A673 (cell line): ENCODE data around the gene CYP51A1. TPM values are rescaled to one million over a fixed set of nuclear protein-coding genes. Genes with fewer than 3 reads are reported as not detected.

Source experiments
- BruUV-seq: library from RNA; stranded (reverse); fragments of 400-500 nt; replicated peaks from 2 replicates; lab custom pipeline; 2021; lab: Mats Ljungman, UMichigan
- CTCF ChIA-PET: fragments of 300-600 bp; sonication (Branson Sonifier 250); formaldehyde crosslinking; loops from one replicate; lab custom pipeline; 2022; ENCODE audit warnings: antibody characterized with exemption; lab: Charles Lee
- POLR2A ChIA-PET: fragments of 300-600 bp; sonication (Branson Sonifier 250); formaldehyde crosslinking; loops from one replicate; lab custom pipeline; 2022; ENCODE audit warnings: antibody characterized with exemption; ENCODE audit not compliant: low non-redundant PET; lab: Charles Lee
- DNase-seq: peaks from one replicate; pipeline ENCODE4 v3.0.0-alpha.2; 2015; ENCODE audit warnings: low spot score
- H3K27ac ChIP-seq: fragments of 200-600 bp; sonication (generic); 2 replicates; pipeline ENCODE4 v1.5.1; 2016; ENCODE audit warnings: mixed run types, low read depth, mild to moderate bottlenecking, mixed read lengths, antibody characterized with exemption, low read length; ENCODE audit not compliant: poor library complexity, severe bottlenecking
- H3K27me3 ChIP-seq: fragments of 200-600 bp; sonication (generic); replicated peaks from 2 replicates; pipeline ENCODE4 v1.6.1; 2017; ENCODE audit warnings: mixed run types, low read depth, mild to moderate bottlenecking, mixed read lengths, antibody characterized with exemption, low read length; ENCODE audit not compliant: insufficient read depth, poor library complexity
- H3K36me3 ChIP-seq: fragments of 200-600 bp; sonication (generic); 2 replicates; pipeline ENCODE4 v1.6.1; 2016; ENCODE audit warnings: mixed run types, mild to moderate bottlenecking, mixed read lengths, antibody characterized with exemption, low read length; ENCODE audit not compliant: insufficient read depth, poor library complexity, severe bottlenecking
- H3K4me1 ChIP-seq: fragments of 200-600 bp; sonication (generic); 2 replicates; pipeline ENCODE4 v1.6.1; 2017; ENCODE audit warnings: mixed run types, mild to moderate bottlenecking, mixed read lengths, antibody characterized with exemption, low read length; ENCODE audit not compliant: insufficient read depth, poor library complexity, severe bottlenecking
- H3K4me3 ChIP-seq: fragments of 200-600 bp; sonication (generic); 2 replicates; pipeline ENCODE4 v1.5.1; 2016; ENCODE audit warnings: low read depth, mixed run types, mild to moderate bottlenecking, mixed read lengths, low read length; ENCODE audit not compliant: poor library complexity, severe bottlenecking
- H3K9me3 ChIP-seq: fragments of 200-600 bp; sonication (generic); 2 replicates; pipeline ENCODE4 v1.6.1; 2016; ENCODE audit warnings: mixed run types, low read depth, mild to moderate bottlenecking, mixed read lengths, antibody characterized with exemption, low read length; ENCODE audit not compliant: poor library complexity, severe bottlenecking
- EZH2 ChIP-seq: fragments of 200-600 bp; sonication (generic); IDR thresholded peaks from 2 replicates; pipeline ENCODE4 v1.6.1; 2017; ENCODE audit warnings: borderline replicate concordance, low read depth, mild to moderate bottlenecking, mixed read lengths, antibody characterized with exemption, low read length; ENCODE audit not compliant: poor library complexity, severe bottlenecking
- intact Hi-C: fragments of 100-400 bp; cut with micrococcal nuclease; formaldehyde crosslinking; loops from one replicate; pipeline ENCODE4 v1.10.0; 2022; ENCODE audit not compliant: unreplicated experiment
- total RNA-seq: library from RNA; stranded (reverse); gene quantifications from 2 replicates; pipeline ENCODE4 v1.2.3, GENCODE V29; 2021
- TF ChIP-seq, protein P1 (sequence below): fragments of 300-800, 200-600 bp; sonication (generic); conservative IDR thresholded peaks from 2 replicates; pipeline ENCODE4 v1.5.1; 2017; ENCODE audit warnings: low read depth, mild to moderate bottlenecking, antibody characterized with exemption, low read length, moderate library complexity, mixed read lengths

The CYP51A1 gene
- total RNA-seq, 1 experiment from 2014 or later = 150 TPM

DNA sequence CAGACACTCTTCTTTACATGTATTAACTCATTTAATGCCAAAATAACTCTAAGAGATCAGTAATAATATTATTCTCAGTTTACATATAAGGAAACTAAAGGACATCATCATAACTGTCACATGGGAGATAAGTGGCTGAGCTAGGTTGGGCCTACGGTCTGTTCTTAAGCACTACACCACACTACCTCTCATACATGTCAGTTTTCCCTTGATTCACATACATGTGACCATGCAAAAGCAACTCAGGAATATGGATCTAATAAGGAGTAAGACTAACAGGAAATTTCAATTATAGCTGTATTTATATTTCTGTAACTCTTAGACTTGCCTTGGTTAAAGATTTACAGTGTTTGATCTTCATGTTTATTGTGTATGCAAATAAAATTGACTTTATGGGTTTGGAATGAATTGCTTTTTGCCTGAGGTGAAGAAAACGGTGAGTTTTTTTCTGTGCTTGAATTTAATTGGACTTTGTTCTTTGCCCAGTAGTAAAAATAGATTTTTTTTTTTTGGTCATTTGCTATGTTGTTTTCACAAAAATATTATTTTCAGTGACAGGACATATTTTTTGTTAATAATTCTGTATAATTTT lies 69.7 kb downstream of the CYP51A1 start:
- no peak overlapping the region for H3K27ac ChIP-seq
- intact Hi-C loops = no loop called here
- H3K9me3 ChIP-seq = no peaks in the 10 kb centered on the region
- H3K36me3 ChIP-seq = peaks cover under 1% of the 10 kb centered on the region
- no TSS peak for BruUV-seq
- TF ChIP-seq, protein P1, sequence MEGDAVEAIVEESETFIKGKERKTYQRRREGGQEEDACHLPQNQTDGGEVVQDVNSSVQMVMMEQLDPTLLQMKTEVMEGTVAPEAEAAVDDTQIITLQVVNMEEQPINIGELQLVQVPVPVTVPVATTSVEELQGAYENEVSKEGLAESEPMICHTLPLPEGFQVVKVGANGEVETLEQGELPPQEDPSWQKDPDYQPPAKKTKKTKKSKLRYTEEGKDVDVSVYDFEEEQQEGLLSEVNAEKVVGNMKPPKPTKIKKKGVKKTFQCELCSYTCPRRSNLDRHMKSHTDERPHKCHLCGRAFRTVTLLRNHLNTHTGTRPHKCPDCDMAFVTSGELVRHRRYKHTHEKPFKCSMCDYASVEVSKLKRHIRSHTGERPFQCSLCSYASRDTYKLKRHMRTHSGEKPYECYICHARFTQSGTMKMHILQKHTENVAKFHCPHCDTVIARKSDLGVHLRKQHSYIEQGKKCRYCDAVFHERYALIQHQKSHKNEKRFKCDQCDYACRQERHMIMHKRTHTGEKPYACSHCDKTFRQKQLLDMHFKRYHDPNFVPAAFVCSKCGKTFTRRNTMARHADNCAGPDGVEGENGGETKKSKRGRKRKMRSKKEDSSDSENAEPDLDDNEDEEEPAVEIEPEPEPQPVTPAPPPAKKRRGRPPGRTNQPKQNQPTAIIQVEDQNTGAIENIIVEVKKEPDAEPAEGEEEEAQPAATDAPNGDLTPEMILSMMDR = no peak
- TF ChIP-seq EZH2 = no peak
- CTCF ChIA-PET = no interaction called here
- no peak overlapping the region for H3K4me3 ChIP-seq
- DNase-seq = no peak
- H3K4me1 ChIP-seq = peaks cover 2% of the 10 kb centered on the region
- POLR2A ChIA-PET = no interaction called here
- no peaks in the 10 kb centered on the region for H3K27me3 ChIP-seq

Other genes with a start within 250 kb of the CYP51A1 start
- 62.1 and 62.6 TPM in 2 replicates for gene AKAP9, start 193.6 kb downstream of the CYP51A1 start, total RNA-seq
- 0.11 TPM in 1 of 2 replicates, not detected in the other for gene LRRD1, start 44.7 kb upstream of the CYP51A1 start, total RNA-seq
- 41.3 and 45.7 TPM in 2 replicates for gene KRIT1, start 111.4 kb upstream of the CYP51A1 start, total RNA-seq
- gene ANKIB1, start 111.5 kb upstream of the CYP51A1 start, total RNA-seq = 41.2 and 42.1 TPM in 2 replicates